Mononuclear cell (primary cell): ENCODE results near the gene NUP88. TPM values are rescaled to one million over a fixed set of nuclear protein-coding genes. Genes with fewer than 3 reads are reported as not detected.
"Not testable (repeated sequence)": the region's sequence is repeated elsewhere in the genome, so short reads cannot be mapped to it uniquely, and the experiment has no call there.

Experiments used
- H3K27me3 ChIP-seq: 2 replicates; pipeline ENCODE4 v1.6.0; 2011; ENCODE audit warnings: low read length, control low read depth; ENCODE audit not compliant: insufficient read depth
- H3K4me1 ChIP-seq: 2 replicates; pipeline ENCODE4 v1.5.1; 2011; ENCODE audit warnings: mild to moderate bottlenecking, low read length, control low read depth; ENCODE audit not compliant: insufficient read depth
- H3K4me3 ChIP-seq: 2 replicates; pipeline ENCODE4 v1.5.1; 2011; ENCODE audit warnings: mild to moderate bottlenecking, low read length, moderate library complexity
- H3K9me3 ChIP-seq: 2 replicates; pipeline ENCODE4 v1.5.1; 2011; ENCODE audit warnings: low read depth, mild to moderate bottlenecking, control low read depth, low read length
- total RNA-seq: library from RNA; depleted of rRNA; stranded (reverse); fragments of >200 nt; gene quantifications from one replicate; pipeline ENCODE4 v1.2.3, GENCODE V29; 2012

The NUP88 gene
- total RNA-seq: 133 TPM

DNA sequence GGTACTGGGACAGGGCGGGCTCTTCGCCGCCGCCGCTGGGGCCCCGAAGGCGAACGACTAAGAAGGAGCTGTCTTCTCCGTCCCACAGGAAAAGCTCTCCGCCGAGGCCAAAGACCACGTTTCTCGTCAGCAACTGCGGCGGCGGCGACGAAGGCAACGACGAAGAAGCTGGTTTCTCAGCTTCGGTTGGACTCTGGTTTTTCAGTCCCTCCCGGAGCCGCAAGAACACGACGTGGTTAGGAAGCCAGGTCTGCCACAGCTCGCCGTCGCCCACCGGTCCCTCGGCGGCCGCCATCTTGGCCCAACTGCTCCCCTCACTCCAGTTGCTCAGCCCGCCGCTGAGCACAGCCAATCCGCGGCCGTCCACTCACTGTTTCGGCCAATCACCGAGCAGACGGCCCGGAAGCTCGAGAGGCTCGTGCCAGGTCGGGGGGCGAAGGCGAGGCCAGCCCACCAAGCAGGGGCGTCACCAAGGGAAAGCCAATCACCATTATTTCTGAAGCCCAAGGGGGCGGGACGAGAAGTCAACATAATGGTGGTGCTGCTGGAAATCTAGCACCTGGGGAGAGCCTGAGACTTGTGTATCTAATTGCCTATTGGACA is at the start of gene NUP88:
Gene NUP88, minus strand, starts transcription at position 307 of the 603 bp plus-strand sequence. Its CDS starts 12 bp downstream, at position 295.
- Histone ChIP-seq H3K9me3 (no peaks in the 10 kb centered on the region), H3K4me3 (peak within 1 kb of the TSS; percentile 64), H3K4me1 (peaks cover 34% of the 10 kb centered on the region), H3K27me3 (no peaks in the 10 kb centered on the region)

DNA sequence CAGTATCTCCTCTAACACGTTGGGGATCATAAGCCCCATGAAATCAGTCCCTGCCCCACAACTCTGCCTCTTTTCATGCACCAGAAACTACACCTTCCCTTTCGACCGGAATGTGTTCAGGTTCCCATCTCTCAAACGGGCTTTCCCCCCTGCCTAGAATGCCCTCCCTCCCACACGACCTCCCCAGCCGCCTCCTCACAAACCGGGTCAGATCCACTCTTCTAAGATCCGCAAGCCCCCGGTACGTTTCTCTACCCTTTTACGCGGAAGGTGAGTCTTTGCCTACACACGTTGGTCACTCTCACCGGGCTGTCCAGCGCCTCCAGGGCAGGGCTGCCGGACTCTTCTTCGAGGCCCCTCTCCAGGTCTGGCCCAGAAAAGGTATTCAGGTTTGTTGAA is 48.6 kb upstream of the NUP88 start:
- Histone ChIP-seq H3K27me3 (no peaks in the 10 kb centered on the region), H3K4me1 (peaks cover 27% of the 10 kb centered on the region), H3K4me3 (peak overlapping the region; percentile 61), H3K9me3 (no peaks in the 10 kb centered on the region)

DNA sequence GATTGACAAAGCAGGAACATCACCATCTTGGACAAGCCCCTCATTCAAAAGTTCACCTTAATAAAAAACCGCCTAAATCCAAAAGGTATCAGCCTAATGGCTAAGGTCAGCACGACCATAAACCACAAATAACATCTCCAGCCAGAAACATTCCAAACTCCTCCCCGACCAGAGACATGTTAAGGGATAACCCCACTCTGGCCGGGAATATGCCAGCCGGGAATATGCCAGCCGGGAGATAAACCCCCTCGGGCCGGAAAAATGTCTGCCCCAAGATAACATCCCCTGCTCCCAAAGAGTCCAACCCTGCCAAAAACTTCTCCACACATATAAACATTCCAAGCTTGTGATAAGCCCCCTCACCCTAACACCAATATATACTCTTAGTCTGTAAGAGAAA is 48.0 kb upstream of the NUP88 start:
- peak overlapping the region; percentile 61 for H3K4me3 ChIP-seq

DNA sequence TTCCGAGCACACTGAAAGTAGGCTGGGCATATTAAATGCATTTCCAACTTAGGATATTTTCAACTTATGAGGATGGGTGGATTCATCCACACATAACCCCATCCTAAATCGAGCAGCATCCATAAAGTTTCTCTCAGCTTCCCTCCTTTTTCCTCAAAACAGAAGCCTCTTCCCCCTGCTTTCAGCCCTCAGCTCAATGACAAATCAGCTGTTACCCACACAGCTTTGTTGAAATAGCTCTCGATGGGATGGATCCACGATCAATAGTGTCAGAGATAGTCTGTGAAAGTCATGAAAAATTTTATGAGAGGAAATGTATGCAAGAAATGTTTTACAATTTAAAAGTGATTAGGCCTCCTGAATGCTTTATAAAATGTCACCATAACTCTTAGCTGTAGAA is 46.8 kb upstream of the NUP88 start:
- Histone ChIP-seq H3K4me3 (no peak overlapping the region), H3K9me3 (no peaks in the 10 kb centered on the region), H3K27me3 (no peaks in the 10 kb centered on the region), H3K4me1 (peaks cover 39% of the 10 kb centered on the region)

More for the DNA sequence above, 48.0 kb upstream of the NUP88 start:
- H3K9me3 ChIP-seq: no peaks in the 10 kb centered on the region
- H3K4me1 ChIP-seq: peaks cover 34% of the 10 kb centered on the region
- H3K27me3 ChIP-seq: no peaks in the 10 kb centered on the region

DNA sequence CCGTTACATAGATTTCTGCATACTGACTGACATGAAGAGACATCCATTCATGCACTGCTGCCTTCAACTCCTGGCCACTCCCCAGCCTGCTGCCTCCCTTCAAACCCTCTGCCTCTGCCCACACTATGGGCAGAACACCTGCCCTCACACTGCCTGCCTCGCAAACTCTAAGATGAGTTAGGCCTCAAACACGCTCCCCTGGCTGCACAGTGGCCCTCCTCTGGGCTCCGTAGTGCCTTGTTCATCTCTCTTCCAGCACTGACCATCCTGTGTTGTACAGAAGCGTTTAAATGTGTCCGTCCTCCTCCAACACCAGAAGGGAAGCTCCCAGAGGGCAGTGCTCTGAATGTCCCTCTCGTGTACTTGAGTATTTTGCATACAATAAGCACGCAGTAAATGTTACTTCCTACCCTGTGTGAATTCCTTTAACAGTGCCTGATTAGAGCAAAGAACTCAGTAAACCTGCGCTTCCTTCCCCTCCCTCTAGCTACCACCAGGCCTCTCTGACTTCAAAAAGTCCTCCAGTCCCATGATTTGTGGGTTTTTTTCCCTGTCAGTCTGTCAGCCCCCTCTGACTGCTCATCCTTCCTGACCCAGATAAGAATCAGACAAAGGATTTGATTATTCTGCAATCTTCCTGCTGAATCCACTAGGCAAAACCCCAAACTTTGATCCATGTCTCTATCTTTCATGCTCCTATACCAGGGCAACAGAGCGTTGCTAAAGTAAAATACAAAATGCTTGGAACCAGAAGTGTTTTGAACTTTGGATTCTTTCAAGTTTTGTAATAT is 45.5 kb upstream of the NUP88 start:
- no peaks in the 10 kb centered on the region for H3K9me3 ChIP-seq
- H3K4me3 ChIP-seq: no peak overlapping the region
- peaks cover 39% of the 10 kb centered on the region for H3K4me1 ChIP-seq

DNA sequence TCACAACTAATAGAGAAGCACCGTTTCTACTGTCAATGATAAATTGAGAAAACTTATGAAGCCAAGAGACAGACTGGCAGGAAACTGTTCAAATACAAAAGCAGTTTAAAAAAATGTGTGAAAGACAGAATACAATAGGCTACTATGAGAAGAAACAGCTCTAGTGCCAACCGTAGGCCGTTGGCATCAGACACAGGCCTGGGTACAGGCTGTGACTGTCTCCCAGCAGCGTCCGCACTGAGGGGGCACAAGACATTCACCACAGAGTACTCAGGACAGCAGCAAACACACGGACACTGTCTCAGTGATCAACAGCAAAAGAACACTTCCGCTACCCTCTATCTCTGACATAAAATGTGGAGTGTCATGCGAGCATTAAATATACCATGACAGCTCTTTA is 27.3 kb upstream of the NUP88 start:
- Histone ChIP-seq H3K9me3 (no peaks in the 10 kb centered on the region), H3K27me3 (no peaks in the 10 kb centered on the region), H3K4me3 (no peak overlapping the region), H3K4me1 (no peaks in the 10 kb centered on the region)

More for the DNA sequence above, 45.5 kb upstream of the NUP88 start:
- no peaks in the 10 kb centered on the region for H3K27me3 ChIP-seq

DNA sequence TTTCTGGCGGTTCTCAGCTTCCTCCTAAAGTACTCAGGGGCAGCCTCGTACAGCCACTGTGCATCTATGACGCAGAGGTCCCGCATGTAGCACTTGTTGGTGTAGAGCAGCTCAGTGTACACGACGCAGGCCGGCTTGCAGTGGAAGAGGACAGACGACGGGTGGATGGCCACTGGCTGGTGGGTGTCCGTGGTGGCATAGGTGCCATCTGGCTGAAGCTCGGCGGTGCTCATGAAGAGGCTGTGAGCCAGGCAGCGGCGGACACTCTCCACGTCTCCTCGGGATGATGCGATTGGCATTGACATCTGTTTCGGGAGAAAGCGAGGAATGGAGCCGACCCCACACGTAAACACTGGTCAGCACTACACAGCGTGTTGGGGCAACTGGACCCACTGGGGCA is 24.7 kb upstream of the NUP88 start:
- Histone ChIP-seq H3K4me3 (no peak overlapping the region), H3K4me1 (peaks cover 9% of the 10 kb centered on the region), H3K27me3 (no peaks in the 10 kb centered on the region), H3K9me3 (no peaks in the 10 kb centered on the region)

DNA sequence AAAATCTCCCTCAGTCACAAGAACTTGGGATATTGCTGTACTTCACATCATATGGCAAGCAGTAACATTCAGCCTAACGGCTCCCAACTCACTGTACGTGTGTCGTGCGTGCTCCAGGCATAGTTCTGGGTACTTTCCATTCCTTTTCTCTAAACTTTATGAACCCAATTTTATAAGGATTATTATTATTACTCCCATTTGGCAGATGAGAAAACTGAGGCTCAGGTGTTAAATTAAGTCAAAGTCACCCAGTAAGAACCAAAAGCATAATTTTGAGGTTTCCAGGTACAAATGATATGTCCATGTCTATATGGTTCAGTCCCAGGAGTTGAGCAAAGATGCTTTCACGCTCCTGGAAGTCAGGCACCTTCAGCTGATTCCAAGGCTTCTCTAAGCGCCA is 24.3 kb upstream of the NUP88 start:
- Histone ChIP-seq H3K4me3 (no peak overlapping the region), H3K4me1 (peaks cover 10% of the 10 kb centered on the region), H3K9me3 (no peaks in the 10 kb centered on the region), H3K27me3 (no peaks in the 10 kb centered on the region)

DNA sequence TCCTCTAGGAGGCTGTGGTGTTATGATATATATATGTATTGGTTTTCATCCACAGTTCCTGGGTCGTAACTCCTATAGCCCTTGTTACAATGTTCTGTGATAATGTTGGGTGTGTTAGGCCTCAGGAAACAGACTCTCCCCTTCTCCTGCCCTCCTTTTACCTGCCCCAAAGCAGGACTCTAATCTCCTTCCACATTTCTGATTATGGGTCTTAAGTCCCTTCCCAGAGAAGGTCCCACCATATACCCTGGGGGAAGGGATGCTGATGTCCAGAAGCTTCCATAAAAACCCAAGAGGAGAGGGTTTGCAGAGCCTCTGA is 19.9 kb upstream of the NUP88 start:
- no peaks in the 10 kb centered on the region for H3K9me3 ChIP-seq
- peak overlapping the region; percentile 62 for H3K4me3 ChIP-seq
- H3K27me3 ChIP-seq: no peaks in the 10 kb centered on the region
- peaks cover 29% of the 10 kb centered on the region for H3K4me1 ChIP-seq

DNA sequence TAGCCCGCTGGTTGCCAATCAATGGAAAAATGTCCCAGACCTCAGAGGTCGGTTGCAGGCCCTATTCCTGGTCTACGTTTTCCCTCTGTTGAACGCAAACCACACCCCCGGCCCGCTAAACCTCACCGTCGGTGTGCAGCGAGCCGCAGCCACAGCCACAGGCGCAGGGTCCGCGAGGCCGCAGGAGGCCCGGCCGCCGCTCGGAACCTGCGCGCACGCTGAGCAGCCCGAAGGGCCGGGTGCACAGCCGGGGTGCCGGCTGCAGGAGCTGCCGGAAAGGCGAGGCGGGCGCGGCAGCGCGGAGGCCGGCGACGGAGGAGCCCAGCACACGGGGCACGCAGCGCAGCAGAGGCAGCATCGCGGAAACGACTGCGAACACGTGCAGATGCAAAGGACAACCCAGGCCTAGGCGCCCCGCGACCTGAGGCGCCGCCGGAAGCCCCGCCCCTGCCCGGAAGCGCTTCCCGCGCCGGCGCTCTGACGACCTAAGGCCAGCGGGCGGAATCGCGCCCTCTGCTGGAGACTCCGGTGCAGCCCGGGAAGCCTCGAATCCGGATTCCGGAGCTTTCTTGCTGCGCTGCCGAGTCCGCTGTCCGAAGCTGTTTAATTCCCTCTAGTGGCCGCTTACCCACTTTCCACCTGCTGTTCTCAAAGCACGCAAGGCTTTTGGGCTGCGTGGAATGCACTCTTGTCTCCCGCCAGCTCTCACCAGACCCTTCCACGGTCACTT is 19.4 kb upstream of the NUP88 start, which contains the start of gene C1QBP:
Gene C1QBP, minus strand, starts transcription at position 440 of the 730 bp plus-strand sequence. Its CDS starts 82 bp downstream, at position 358.
- H3K4me1 ChIP-seq: peaks cover 29% of the 10 kb centered on the region
- H3K27me3 ChIP-seq: no peaks in the 10 kb centered on the region
- H3K4me3 ChIP-seq: peak within 1 kb of the TSS; percentile 62
- H3K9me3 ChIP-seq: no peaks in the 10 kb centered on the region

DNA sequence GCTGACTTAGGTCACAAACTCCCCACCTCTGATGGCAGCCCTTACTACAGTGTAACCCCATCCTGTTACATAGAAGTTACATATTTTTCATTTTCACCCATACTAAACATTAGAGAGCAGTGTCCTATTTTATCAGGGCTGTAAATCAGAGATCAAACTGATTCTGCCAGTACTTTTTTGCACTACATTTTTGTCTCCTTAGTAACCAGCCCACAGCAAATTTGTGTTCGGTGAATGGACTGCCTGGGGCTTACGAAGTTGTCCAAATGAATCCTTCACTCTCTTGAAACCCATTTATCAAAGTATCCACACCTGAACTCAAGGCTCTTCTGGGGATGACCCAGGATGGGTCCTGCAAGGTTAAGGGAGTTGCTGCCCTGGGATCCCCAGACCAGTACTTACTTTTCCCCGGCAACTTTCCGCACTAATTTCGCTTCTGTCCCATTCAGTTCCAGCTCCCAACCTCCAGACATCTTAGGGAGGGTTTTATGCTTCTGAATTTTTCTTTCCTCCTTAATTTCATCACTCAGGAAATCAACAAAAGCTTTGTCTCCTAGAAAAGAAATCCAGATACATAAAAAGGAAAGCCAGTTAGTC is 18.4 kb upstream of the NUP88 start:
- Histone ChIP-seq H3K27me3 (no peaks in the 10 kb centered on the region), H3K4me3 (peak overlapping the region; percentile 62), H3K4me1 (peaks cover 29% of the 10 kb centered on the region), H3K9me3 (no peaks in the 10 kb centered on the region)

DNA sequence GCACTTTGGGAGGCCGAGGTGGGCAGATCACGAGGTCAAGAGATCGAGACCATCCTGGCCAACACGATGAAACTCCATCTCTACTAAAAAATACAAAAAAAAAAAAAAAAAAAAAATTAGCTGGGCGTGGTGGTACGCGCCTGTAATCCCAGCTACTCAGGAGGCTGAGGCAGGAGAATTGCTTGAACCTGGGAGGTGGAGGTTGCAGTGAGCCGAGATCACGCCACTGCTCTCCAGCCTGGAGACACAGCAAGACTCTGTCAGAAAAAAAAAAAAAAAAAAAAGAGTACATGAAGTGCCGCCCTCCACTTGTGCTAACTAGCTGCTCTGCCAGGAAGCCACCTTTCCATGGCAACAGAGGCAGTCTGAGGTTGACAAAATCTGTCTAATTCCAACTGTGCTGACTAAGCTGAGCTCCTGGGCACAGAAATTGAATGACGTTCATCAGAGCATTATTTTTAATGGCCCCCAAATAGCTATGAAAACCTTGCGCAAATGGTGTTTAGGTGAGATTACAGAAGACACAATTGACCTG is 16.4 kb upstream of the NUP88 start:
- H3K4me3 ChIP-seq, H3K9me3 ChIP-seq: not testable (repeated sequence)
- H3K4me1 ChIP-seq: peaks cover 29% of the 10 kb centered on the region

DNA sequence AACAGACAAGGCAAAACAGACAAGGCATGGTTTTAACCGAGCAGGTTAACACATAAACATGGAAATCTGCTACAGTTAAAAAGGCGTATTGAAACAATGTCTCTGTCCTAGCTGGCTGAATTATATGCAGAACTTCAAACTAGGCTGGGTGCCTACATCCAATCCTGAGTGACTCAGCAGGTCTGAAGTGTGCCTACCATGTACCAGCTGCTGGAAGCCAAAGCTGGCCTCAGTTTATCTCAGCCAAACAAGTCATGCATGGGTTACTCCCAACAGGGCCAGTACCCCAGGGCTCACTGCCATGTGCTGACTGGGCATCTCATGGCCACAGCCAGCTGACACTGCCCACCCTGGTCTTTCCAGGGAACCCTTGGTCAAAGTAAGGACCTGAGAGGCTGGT is 15.5 kb upstream of the NUP88 start:
- Histone ChIP-seq H3K9me3 (no peaks in the 10 kb centered on the region), H3K4me3 (no peak overlapping the region), H3K4me1 (peaks cover 28% of the 10 kb centered on the region), H3K27me3 (no peaks in the 10 kb centered on the region)

More for the DNA sequence above, 16.4 kb upstream of the NUP88 start:
- not testable (repeated sequence) for H3K27me3 ChIP-seq

DNA sequence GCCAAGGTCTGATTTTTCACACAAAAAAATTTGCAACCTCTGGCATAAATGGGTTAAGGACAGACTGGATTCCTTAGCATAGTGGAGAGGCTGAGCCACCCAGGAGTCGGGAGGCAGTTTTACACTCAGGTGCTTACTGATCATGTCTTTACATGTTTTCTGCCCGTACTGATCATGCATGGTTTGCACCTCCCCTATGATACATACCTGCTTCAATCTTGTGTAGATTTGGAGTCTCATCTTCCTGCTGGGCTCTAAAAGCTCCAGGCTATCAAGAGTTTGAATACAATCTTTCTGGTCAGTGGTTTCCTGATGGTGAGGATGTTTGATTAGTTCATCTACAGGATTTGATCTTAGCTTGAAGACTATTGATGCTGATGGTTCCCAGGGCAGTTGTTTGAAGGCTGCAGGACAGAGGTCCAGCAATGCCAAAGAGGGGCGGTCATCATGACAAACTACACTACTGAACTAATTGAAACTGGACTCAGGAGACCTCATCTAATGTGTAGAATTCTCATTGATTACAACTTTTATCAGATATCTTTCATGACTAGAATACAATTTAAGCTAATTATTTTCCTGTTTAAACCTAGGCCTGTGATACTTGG is 12.6 kb upstream of the NUP88 start:
- Histone ChIP-seq H3K4me1 (peaks cover 5% of the 10 kb centered on the region), H3K27me3 (no peaks in the 10 kb centered on the region), H3K9me3 (no peaks in the 10 kb centered on the region), H3K4me3 (no peak overlapping the region)
